Lower leg skin (tissue), 3 donors: ENCODE results near the gene MMP12.

Source experiments
- POLR2A ChIP-seq, 2 donors: fragments of 450-650 bp; IDR thresholded peaks; one replicate each; pipeline ENCODE4 v1.6.1; 2016 to 2017; ENCODE audit warnings: antibody characterized with exemption in 2 of 2, mild to moderate bottlenecking in 1 of 2, moderate library complexity in 1 of 2
- TF ChIP-seq, protein P1 (sequence below), 3 donors: fragments of 450-650 bp; IDR thresholded peaks; one replicate each; pipeline ENCODE4 v1.5.1; 2016; ENCODE audit warnings: antibody characterized with exemption in 3 of 3, mild to moderate bottlenecking in 3 of 3, moderate library complexity in 2 of 3

DNA sequence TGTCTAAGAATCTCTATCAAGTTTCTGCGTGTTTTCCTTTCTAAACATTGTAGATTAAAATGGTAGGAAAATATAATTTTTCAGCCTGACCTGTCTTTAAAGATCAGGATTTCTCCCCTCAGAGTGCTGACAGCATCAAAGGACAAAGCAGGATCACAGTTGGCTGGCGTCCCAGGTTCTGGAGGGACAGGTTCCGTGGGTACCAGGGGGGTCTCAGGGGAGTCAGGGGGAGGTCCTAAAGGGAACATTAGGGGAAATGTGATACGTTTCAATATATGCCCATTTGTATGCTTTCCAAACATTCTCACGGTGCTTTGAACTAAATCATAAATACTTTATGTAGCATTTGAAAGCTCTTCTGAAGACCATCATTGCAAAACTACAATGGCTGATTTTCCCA is 34.8 kb downstream of the MMP12 start:
- TF ChIP-seq, protein P1, sequence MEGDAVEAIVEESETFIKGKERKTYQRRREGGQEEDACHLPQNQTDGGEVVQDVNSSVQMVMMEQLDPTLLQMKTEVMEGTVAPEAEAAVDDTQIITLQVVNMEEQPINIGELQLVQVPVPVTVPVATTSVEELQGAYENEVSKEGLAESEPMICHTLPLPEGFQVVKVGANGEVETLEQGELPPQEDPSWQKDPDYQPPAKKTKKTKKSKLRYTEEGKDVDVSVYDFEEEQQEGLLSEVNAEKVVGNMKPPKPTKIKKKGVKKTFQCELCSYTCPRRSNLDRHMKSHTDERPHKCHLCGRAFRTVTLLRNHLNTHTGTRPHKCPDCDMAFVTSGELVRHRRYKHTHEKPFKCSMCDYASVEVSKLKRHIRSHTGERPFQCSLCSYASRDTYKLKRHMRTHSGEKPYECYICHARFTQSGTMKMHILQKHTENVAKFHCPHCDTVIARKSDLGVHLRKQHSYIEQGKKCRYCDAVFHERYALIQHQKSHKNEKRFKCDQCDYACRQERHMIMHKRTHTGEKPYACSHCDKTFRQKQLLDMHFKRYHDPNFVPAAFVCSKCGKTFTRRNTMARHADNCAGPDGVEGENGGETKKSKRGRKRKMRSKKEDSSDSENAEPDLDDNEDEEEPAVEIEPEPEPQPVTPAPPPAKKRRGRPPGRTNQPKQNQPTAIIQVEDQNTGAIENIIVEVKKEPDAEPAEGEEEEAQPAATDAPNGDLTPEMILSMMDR (IDR thresholded peaks at IDR 0.05), result no peak
- TF ChIP-seq POLR2A (IDR thresholded peaks at IDR 0.05), result no peak
